Hepatic stellate cell (primary cell): ENCODE measurements around the gene PANK2.
"Not testable (repeated sequence)": the region's sequence is repeated elsewhere in the genome, so short reads cannot be mapped to it uniquely, and the experiment has no call there.

Experiments used
- DNase-seq: peaks from one replicate; pipeline ENCODE4 v3.0.0; 2011; ENCODE audit warnings: low spot score

Gene PANK2

GRCh38 chr20:3901028-3901705 lies 12.0 kb downstream of the PANK2 start:
- no peak for DNase-seq

GRCh38 chr20:3901706-3902440 lies 12.7 kb downstream of the PANK2 start:
- DNase-seq = no peak

- DNase-seq = no peak
Measured at GRCh38 chr20:3902446-3902845, 13.3 kb downstream of the PANK2 start.

- no peak for DNase-seq
Measured at GRCh38 chr20:3904224-3904623, 15.0 kb downstream of the PANK2 start.

- DNase-seq = no peak
Measured at GRCh38 chr20:3904857-3905256, 15.7 kb downstream of the PANK2 start.

- not testable (repeated sequence) for DNase-seq
Measured at GRCh38 chr20:3906744-3907721, 17.8 kb downstream of the PANK2 start.

- DNase-seq = no peak
Measured at GRCh38 chr20:3908667-3909066, 19.5 kb downstream of the PANK2 start.

GRCh38 chr20:3909952-3910366 lies 20.8 kb downstream of the PANK2 start:
- no peak for DNase-seq

- no peak for DNase-seq
Measured at GRCh38 chr20:3910853-3911252, 21.7 kb downstream of the PANK2 start.

GRCh38 chr20:3911956-3912355 lies 22.8 kb downstream of the PANK2 start:
- no peak for DNase-seq

GRCh38 chr20:3914446-3914845 lies 25.3 kb downstream of the PANK2 start:
- no peak for DNase-seq

GRCh38 chr20:3915691-3916090 lies 26.5 kb downstream of the PANK2 start:
- DNase-seq = no peak

- DNase-seq = no peak
Measured at GRCh38 chr20:3916364-3916763, 27.2 kb downstream of the PANK2 start.

GRCh38 chr20:3919352-3919751 lies 30.2 kb downstream of the PANK2 start:
- no peak for DNase-seq

GRCh38 chr20:3922223-3922982 lies 33.2 kb downstream of the PANK2 start:
- no peak for DNase-seq

- DNase-seq = no peak
Measured at GRCh38 chr20:3922983-3923339, 33.8 kb downstream of the PANK2 start.

GRCh38 chr20:3923818-3924217 lies 34.6 kb downstream of the PANK2 start:
- DNase-seq = no peak

- no peak for DNase-seq
Measured at GRCh38 chr20:3924304-3925112, 35.3 kb downstream of the PANK2 start.

GRCh38 chr20:3925113-3925695 lies 36.0 kb downstream of the PANK2 start:
- no peak for DNase-seq

GRCh38 chr20:3925899-3926638 lies 36.9 kb downstream of the PANK2 start:
- no peak for DNase-seq
